EH (cell line): ENCODE measurements around the gene PCNX2.

Source experiments
- DNase-seq: peaks from one replicate; pipeline ENCODE4 v3.0.0-alpha.2; 2015; ENCODE audit warnings: low read depth

The PCNX2 gene

GRCh38 chr1:233061265-233061664, 234.3 kb downstream of the PCNX2 start:
- DNase-seq = no peak

GRCh38 chr1:233060461-233060994, 235.0 kb downstream of the PCNX2 start:
- no peak for DNase-seq

GRCh38 chr1:233057836-233058235, 237.7 kb downstream of the PCNX2 start:
- no peak for DNase-seq

- DNase-seq = no peak
Measured at GRCh38 chr1:233055879-233056641, 239.5 kb downstream of the PCNX2 start.

- DNase-seq = no peak
Measured at GRCh38 chr1:233045588-233045987, 249.9 kb downstream of the PCNX2 start.

GRCh38 chr1:233042834-233043233, 252.7 kb downstream of the PCNX2 start:
- no peak for DNase-seq

GRCh38 chr1:233040494-233040893, 255.0 kb downstream of the PCNX2 start:
- DNase-seq = no peak

GRCh38 chr1:233038581-233038980, 256.9 kb downstream of the PCNX2 start:
- DNase-seq = no peak

GRCh38 chr1:233037843-233038242, 257.7 kb downstream of the PCNX2 start:
- DNase-seq = no peak

- DNase-seq = no peak
Measured at GRCh38 chr1:233034836-233035235, 260.7 kb downstream of the PCNX2 start.

- DNase-seq = peak; percentile 20
Measured at GRCh38 chr1:233033361-233033760, 262.2 kb downstream of the PCNX2 start.

GRCh38 chr1:233032916-233033315, 262.6 kb downstream of the PCNX2 start:
- no peak for DNase-seq

GRCh38 chr1:233031521-233031920, 264.0 kb downstream of the PCNX2 start:
- no peak for DNase-seq

- no peak for DNase-seq
Measured at GRCh38 chr1:233027046-233027445, 268.5 kb downstream of the PCNX2 start.

GRCh38 chr1:233025567-233025966, 270.0 kb downstream of the PCNX2 start:
- peak; percentile 4 for DNase-seq

- DNase-seq = peak; percentile 24
Measured at GRCh38 chr1:233025157-233025556, 270.4 kb downstream of the PCNX2 start.

GRCh38 chr1:233024199-233024598, 271.3 kb downstream of the PCNX2 start:
- no peak for DNase-seq

GRCh38 chr1:233022246-233022645, 273.3 kb downstream of the PCNX2 start:
- peak; percentile 9 for DNase-seq

- DNase-seq = no peak
Measured at GRCh38 chr1:233020426-233020825, 275.1 kb downstream of the PCNX2 start.

- no peak for DNase-seq
Measured at GRCh38 chr1:233019778-233020325, 275.7 kb downstream of the PCNX2 start.

GRCh38 chr1:233019083-233019482, 276.4 kb downstream of the PCNX2 start:
- no peak for DNase-seq

GRCh38 chr1:233016798-233017197, 278.7 kb downstream of the PCNX2 start:
- DNase-seq = no peak

- DNase-seq = no peak
Measured at GRCh38 chr1:233015965-233016364, 279.6 kb downstream of the PCNX2 start.

GRCh38 chr1:233012021-233012420, 283.5 kb downstream of the PCNX2 start:
- no peak for DNase-seq
